ENCODE data around the gene LAMB3. TPM values are rescaled to one million over a fixed set of nuclear protein-coding genes. Genes with fewer than 3 reads are reported as not detected.
A peak's percentile ranks its signal among the peaks of the same experiment; 100 is the strongest.

Gene LAMB3
- total RNA-seq, 1 experiment from 2014 or later = 473 TPM

DNA sequence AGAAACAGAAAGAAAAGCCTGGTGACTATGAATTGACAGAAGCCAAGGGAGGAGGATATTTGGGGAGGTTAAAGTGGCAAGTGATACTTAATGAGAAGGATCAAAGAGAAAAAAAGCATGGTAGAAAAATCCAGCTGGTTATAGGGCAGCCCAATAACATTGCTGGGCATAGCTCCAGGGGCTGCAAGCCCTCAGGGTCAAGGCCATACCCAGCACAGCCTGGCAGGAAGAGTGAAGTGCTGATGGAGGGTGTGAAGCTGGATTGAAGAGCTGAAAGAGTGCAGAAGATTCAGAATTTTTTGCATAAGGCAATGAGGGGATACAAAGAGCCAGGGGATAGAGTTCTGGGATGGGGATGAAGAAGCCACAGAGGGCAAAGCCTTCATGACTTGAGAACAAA, 44.4 kb upstream of the LAMB3 start:
- BruUV-seq (replicated peaks) = no TSS peak
- no peaks in the 10 kb centered on the region for H3K9me3 ChIP-seq (ENCODE audit: low read length)
- no peak overlapping the region for H3K4me3 ChIP-seq (ENCODE audit: low read length)
- no peak overlapping the region for H3K9ac ChIP-seq (ENCODE audit: low read length)
- TF ChIP-seq EZH2 (IDR thresholded peaks at IDR 0.05; ENCODE audit: low read length, unreplicated experiment) (no peak), EZH2phosphoT487 (IDR thresholded peaks at IDR 0.05; ENCODE audit: borderline replicate concordance, low read length) (no peak)
- TF ChIP-seq, protein P1, sequence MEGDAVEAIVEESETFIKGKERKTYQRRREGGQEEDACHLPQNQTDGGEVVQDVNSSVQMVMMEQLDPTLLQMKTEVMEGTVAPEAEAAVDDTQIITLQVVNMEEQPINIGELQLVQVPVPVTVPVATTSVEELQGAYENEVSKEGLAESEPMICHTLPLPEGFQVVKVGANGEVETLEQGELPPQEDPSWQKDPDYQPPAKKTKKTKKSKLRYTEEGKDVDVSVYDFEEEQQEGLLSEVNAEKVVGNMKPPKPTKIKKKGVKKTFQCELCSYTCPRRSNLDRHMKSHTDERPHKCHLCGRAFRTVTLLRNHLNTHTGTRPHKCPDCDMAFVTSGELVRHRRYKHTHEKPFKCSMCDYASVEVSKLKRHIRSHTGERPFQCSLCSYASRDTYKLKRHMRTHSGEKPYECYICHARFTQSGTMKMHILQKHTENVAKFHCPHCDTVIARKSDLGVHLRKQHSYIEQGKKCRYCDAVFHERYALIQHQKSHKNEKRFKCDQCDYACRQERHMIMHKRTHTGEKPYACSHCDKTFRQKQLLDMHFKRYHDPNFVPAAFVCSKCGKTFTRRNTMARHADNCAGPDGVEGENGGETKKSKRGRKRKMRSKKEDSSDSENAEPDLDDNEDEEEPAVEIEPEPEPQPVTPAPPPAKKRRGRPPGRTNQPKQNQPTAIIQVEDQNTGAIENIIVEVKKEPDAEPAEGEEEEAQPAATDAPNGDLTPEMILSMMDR (conservative IDR thresholded peaks at IDR 0.05; ENCODE audit: low read depth, low read length) = no peak
- POLR2A ChIA-PET (ENCODE audit: unreplicated experiment) = no interaction called here
- H3K36me3 ChIP-seq (ENCODE audit: low read depth, low read length) = no peaks in the 10 kb centered on the region
- no peaks in the 10 kb centered on the region for H3K27me3 ChIP-seq (ENCODE audit: low read length)
- no peaks in the 10 kb centered on the region for H3K79me2 ChIP-seq (ENCODE audit: low read length)
- intact Hi-C loops (cut with micrococcal nuclease) = no loop called here
- DNase-seq (no peak), ATAC-seq (no peak)
- H3K9me2 ChIP-seq (replicated peaks; ENCODE audit: low read length) = no peaks in the 10 kb centered on the region
- no peak overlapping the region for H3K4me2 ChIP-seq (ENCODE audit: low read length)
- H3K4me1 ChIP-seq (ENCODE audit: insufficient read depth, low read length) = peaks cover 11% of the 10 kb centered on the region
- H2AFZ ChIP-seq (ENCODE audit: low read length) = no peak overlapping the region
- no peaks in the 10 kb centered on the region for H4K20me1 ChIP-seq (ENCODE audit: low read length)
- CTCF ChIA-PET = no interaction called here
- no peak overlapping the region for H3K27ac ChIP-seq (ENCODE audit: low read length)
- no peaks in the 10 kb centered on the region for H3F3A ChIP-seq (ENCODE audit: low read length, unreplicated experiment)

GRCh38 chr1:209692745-209693504, 40.7 kb upstream of the LAMB3 start:
- no peaks in the 10 kb centered on the region for H3K36me3 ChIP-seq (ENCODE audit: low read depth, low read length)
- H4K20me1 ChIP-seq (ENCODE audit: low read length) = no peaks in the 10 kb centered on the region
- H2AFZ ChIP-seq (ENCODE audit: low read length) = peak overlapping the region; percentile 66
- peak; percentile 97 for DNase-seq
- H3K4me1 ChIP-seq (ENCODE audit: insufficient read depth, low read length) = peaks cover 38% of the 10 kb centered on the region
- H3K27ac ChIP-seq (ENCODE audit: low read length) = peak overlapping the region; percentile 34
- no peaks in the 10 kb centered on the region for H3K79me2 ChIP-seq (ENCODE audit: low read length)
- no peak overlapping the region for H3K9ac ChIP-seq (ENCODE audit: low read length)
- H3K9me2 ChIP-seq (replicated peaks; ENCODE audit: low read length) = no peaks in the 10 kb centered on the region
- intact Hi-C loops (cut with micrococcal nuclease) = loop anchor here (1.0 kb wide), 6 partner anchors 47 to 124 kb away; no protein-coding TSS in a partner anchor
- no peaks in the 10 kb centered on the region for H3K9me3 ChIP-seq (ENCODE audit: low read length)
- H3K4me3 ChIP-seq (ENCODE audit: low read length) = no peak overlapping the region
- POLR2A ChIA-PET (ENCODE audit: unreplicated experiment) = no interaction called here
- TF ChIP-seq, protein P1 (conservative IDR thresholded peaks at IDR 0.05; ENCODE audit: low read depth, low read length) = peak; percentile 99
- TF ChIP-seq EZH2phosphoT487 (IDR thresholded peaks at IDR 0.05; ENCODE audit: borderline replicate concordance, low read length) = no peak
- no peaks in the 10 kb centered on the region for H3F3A ChIP-seq (ENCODE audit: low read length, unreplicated experiment)
- H3K4me2 ChIP-seq (ENCODE audit: low read length) = peak overlapping the region; percentile 54
- BruUV-seq (replicated peaks) = no TSS peak
- ATAC-seq = peak; percentile 81
- no peaks in the 10 kb centered on the region for H3K27me3 ChIP-seq (ENCODE audit: low read length)
- CTCF ChIA-PET = interaction anchor here (0.6 kb wide), 1 partner anchor 23 kb away, joined by 5 read pairs; no protein-coding TSS in a partner anchor

DNA sequence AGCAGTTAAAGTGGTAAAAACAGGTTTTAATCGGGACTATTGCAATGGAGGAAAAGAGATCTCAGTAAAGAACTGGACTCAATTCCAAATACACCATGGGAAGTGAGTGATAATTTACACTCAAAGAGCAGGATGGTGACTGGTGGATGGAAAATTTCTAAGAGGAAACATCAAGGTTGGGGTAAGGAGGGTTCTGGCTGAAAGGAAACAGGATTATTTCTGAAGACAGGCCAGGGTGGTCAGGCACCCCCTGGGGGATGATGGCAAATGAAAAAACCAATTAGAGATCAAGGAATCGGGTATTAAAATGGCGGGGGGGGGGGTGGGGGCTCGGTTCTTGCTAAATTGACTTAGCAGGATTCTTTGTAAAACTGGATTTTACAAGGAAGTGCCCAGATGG, 40.1 kb upstream of the LAMB3 start:
- ATAC-seq (peak; percentile 30), DNase-seq (no peak)
- no peaks in the 10 kb centered on the region for H3K36me3 ChIP-seq (ENCODE audit: low read depth, low read length)
- BruUV-seq (replicated peaks) = no TSS peak
- H3K27ac ChIP-seq (ENCODE audit: low read length) = peak overlapping the region; percentile 34
- no peaks in the 10 kb centered on the region for H3K9me2 ChIP-seq (replicated peaks; ENCODE audit: low read length)
- no peaks in the 10 kb centered on the region for H3K79me2 ChIP-seq (ENCODE audit: low read length)
- peak overlapping the region; percentile 54 for H3K4me2 ChIP-seq (ENCODE audit: low read length)
- TF ChIP-seq EZH2 (IDR thresholded peaks at IDR 0.05; ENCODE audit: low read length, unreplicated experiment) = no peak
- TF ChIP-seq, protein P1 (conservative IDR thresholded peaks at IDR 0.05; ENCODE audit: low read depth, low read length) = no peak
- no peak for TF ChIP-seq EZH2phosphoT487 (IDR thresholded peaks at IDR 0.05; ENCODE audit: borderline replicate concordance, low read length)
- peaks cover 39% of the 10 kb centered on the region for H3K4me1 ChIP-seq (ENCODE audit: insufficient read depth, low read length)
- intact Hi-C loops (cut with micrococcal nuclease) = no loop called here
- no peaks in the 10 kb centered on the region for H4K20me1 ChIP-seq (ENCODE audit: low read length)
- POLR2A ChIA-PET (ENCODE audit: unreplicated experiment) = no interaction called here
- H3K9me3 ChIP-seq (ENCODE audit: low read length) = no peaks in the 10 kb centered on the region
- no peaks in the 10 kb centered on the region for H3K27me3 ChIP-seq (ENCODE audit: low read length)
- H2AFZ ChIP-seq (ENCODE audit: low read length) = peak overlapping the region; percentile 66
- no peak overlapping the region for H3K9ac ChIP-seq (ENCODE audit: low read length)
- H3F3A ChIP-seq (ENCODE audit: low read length, unreplicated experiment) = no peaks in the 10 kb centered on the region
- CTCF ChIA-PET = interaction anchor here (0.6 kb wide), 1 partner anchor 22 kb away, joined by 5 read pairs; no protein-coding TSS in a partner anchor
- H3K4me3 ChIP-seq (ENCODE audit: low read length) = no peak overlapping the region

Data from PC-3 (cell line).